Cardiac muscle cell (in vitro differentiated cells and primary cell): ENCODE data around the gene MMP8. TPM values are rescaled to one million over a fixed set of nuclear protein-coding genes. Genes with fewer than 3 reads are reported as not detected.

Experiments
- DNase-seq, 2 donors: peaks; one replicate each; pipeline versions ENCODE4 v3.0.0 to v3.0.0-alpha.2; 2010 to 2017; ENCODE audit warnings: low read depth in 1 of 2, low spot score in 1 of 2
- H3K27ac ChIP-seq: fragments of 200-600 bp; sonication (generic); 2 replicates; pipeline ENCODE4 v1.5.1; 2016
- H3K27me3 ChIP-seq: fragments of 200-600 bp; sonication (generic); 2 replicates; pipeline ENCODE4 v1.6.0; 2016; ENCODE audit warnings: control low read depth
- H3K36me3 ChIP-seq: fragments of 200-600 bp; sonication (generic); 2 replicates; pipeline ENCODE4 v1.5.1; 2016; ENCODE audit warnings: control low read depth
- H3K4me1 ChIP-seq: fragments of 200-600 bp; sonication (generic); 2 replicates; pipeline ENCODE4 v1.8.1; 2017; ENCODE audit warnings: low read depth, mild to moderate bottlenecking, mixed run types
- H3K4me3 ChIP-seq: fragments of 200-600 bp; sonication (generic); 2 replicates; pipeline ENCODE4 v1.5.1; 2016; ENCODE audit warnings: mild to moderate bottlenecking
- H3K9me3 ChIP-seq: fragments of 200-600 bp; sonication (generic); 2 replicates; pipeline ENCODE4 v1.5.1; 2017; ENCODE audit warnings: low read depth, mild to moderate bottlenecking, control low read depth
- polyA plus RNA-seq: library from polyadenylated mRNA; unstranded; fragments of >200 nt; fragmentation: Nextera tagmentation; extraction: Ambion mirVana; gene quantifications from 2 replicates; pipeline ENCODE4 v1.2.1, GENCODE V29; 2016
- total RNA-seq: library from RNA; depleted of rRNA; stranded (reverse); fragments of >200 nt; gene quantifications from 2 replicates; pipeline ENCODE4 v1.2.3, GENCODE V29; 2016
- TF ChIP-seq, protein P1 (sequence below): IDR thresholded peaks from 2 replicates; pipeline ENCODE4 v1.5.1; 2012; ENCODE audit warnings: low read depth, mild to moderate bottlenecking, low read length

MMP8 gene
- total and polyA plus RNA-seq, 2 experiments from 2014 or later = not detected

DNA sequence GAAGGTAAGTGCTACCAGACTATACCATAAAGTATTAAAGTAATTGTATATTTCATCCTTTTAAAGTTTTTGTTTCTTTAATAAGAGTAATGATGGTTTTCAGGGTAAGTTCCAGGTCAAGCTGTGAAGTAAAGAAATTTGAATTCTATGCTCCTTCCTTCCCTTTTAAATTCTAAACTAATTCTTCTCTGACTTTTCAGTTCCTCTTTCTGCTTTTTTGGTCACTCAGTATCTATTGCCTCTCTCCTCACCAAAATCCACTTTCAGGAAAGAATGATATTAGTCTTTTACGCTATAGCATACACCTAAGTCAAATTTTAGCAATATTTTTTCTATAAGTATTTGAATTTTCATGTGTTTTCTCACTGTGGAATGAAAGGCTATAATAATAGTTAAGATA is 8.2 kb downstream of the MMP8 start:
- TF ChIP-seq, protein P1, sequence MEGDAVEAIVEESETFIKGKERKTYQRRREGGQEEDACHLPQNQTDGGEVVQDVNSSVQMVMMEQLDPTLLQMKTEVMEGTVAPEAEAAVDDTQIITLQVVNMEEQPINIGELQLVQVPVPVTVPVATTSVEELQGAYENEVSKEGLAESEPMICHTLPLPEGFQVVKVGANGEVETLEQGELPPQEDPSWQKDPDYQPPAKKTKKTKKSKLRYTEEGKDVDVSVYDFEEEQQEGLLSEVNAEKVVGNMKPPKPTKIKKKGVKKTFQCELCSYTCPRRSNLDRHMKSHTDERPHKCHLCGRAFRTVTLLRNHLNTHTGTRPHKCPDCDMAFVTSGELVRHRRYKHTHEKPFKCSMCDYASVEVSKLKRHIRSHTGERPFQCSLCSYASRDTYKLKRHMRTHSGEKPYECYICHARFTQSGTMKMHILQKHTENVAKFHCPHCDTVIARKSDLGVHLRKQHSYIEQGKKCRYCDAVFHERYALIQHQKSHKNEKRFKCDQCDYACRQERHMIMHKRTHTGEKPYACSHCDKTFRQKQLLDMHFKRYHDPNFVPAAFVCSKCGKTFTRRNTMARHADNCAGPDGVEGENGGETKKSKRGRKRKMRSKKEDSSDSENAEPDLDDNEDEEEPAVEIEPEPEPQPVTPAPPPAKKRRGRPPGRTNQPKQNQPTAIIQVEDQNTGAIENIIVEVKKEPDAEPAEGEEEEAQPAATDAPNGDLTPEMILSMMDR = no peak
- H3K9me3 ChIP-seq = no peaks in the 10 kb centered on the region
- no peak overlapping the region for H3K4me3 ChIP-seq
- H3K27me3 ChIP-seq = no peaks in the 10 kb centered on the region
- no peak for DNase-seq
- H3K36me3 ChIP-seq = no peaks in the 10 kb centered on the region
- H3K27ac ChIP-seq = no peak overlapping the region
- no peaks in the 10 kb centered on the region for H3K4me1 ChIP-seq

DNA sequence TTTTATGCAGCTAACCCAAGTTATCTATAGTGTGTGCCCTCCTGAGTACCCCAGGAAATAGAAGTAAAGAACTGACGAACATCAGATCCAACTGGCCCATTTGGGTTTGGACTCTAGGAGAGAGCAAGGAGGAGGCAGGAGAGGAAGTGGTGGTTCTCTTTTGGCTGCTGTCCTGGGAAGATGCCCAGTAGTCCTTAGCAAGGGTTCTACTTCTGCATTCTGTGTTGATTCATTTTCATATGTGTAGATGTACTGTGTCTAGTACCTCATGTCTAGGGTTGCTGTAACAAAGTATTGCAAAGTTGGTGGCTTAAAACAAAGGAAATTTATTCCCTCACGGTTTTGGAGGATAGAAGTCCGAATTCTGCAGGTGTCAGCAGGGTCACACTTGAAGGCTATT is 12.6 kb downstream of the MMP8 start:
- no peaks in the 10 kb centered on the region for H3K36me3 ChIP-seq
- DNase-seq = no peak
- TF ChIP-seq, protein P1 = no peak
- no peaks in the 10 kb centered on the region for H3K27me3 ChIP-seq
- H3K4me1 ChIP-seq = no peaks in the 10 kb centered on the region
- no peaks in the 10 kb centered on the region for H3K9me3 ChIP-seq
- H3K4me3 ChIP-seq = no peak overlapping the region
- no peak overlapping the region for H3K27ac ChIP-seq

DNA sequence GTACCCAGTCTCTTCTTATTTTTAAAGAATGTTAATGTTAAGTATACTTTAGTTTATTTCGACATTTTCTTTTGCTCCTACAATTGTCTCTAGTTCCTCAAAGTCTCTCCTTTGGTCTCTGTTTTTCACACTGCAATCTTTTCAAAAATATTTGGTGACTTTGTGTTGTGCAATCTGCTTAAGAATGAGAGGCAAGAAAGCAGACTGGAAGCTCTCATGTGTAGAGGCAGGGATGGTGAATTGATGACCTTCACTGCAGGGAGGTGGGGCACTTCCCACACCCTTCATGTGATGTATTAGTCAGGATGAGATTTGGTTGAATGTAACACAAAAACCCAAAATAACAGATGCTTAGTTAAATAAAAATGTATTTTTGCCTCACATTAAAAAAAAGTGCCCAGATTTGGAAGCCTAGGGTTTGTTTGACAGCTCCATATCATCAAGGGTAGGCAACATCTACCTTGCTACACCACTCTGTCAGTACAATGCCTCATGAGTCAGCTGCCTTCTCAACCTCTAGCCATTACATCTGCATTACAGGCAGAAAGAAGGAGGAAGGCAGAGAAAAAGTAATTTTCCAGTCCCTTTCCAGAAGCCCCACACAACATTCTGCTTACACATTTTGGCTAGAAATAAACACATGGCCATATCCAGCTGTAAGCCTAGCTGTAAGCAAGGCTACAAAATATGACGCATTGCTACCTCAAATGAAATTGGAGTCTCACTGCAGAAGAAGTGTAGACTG is 15.4 kb downstream of the MMP8 start:
- Histone ChIP-seq H3K4me1 (no peaks in the 10 kb centered on the region), H3K27me3 (no peaks in the 10 kb centered on the region), H3K27ac (no peak overlapping the region), H3K4me3 (no peak overlapping the region), H3K9me3 (no peaks in the 10 kb centered on the region), H3K36me3 (no peaks in the 10 kb centered on the region)
- DNase-seq = no peak
- TF ChIP-seq, protein P1 = no peak

DNA sequence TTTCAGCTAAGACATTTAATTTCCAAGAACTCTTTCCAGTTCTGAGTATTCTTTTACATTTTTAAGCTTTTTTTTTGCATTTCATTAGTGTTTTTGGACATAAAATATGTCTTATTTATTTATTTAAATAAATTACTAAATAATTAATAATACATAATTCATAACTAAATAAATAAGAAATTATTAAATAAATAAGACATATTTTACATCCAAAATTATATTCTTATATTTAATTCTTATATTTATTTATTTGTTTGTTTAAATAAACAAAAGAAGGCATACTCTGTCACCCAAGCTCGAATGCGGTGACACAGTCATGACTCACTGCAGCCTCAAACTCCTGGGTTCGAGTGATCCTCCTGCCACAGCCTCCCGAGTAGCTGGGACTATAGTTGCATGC is 16.1 kb downstream of the MMP8 start:
- H3K4me3 ChIP-seq = no peak overlapping the region
- TF ChIP-seq, protein P1 = no peak
- no peaks in the 10 kb centered on the region for H3K36me3 ChIP-seq
- no peaks in the 10 kb centered on the region for H3K9me3 ChIP-seq
- no peak overlapping the region for H3K27ac ChIP-seq
- no peaks in the 10 kb centered on the region for H3K4me1 ChIP-seq
- no peaks in the 10 kb centered on the region for H3K27me3 ChIP-seq
- no peak for DNase-seq

DNA sequence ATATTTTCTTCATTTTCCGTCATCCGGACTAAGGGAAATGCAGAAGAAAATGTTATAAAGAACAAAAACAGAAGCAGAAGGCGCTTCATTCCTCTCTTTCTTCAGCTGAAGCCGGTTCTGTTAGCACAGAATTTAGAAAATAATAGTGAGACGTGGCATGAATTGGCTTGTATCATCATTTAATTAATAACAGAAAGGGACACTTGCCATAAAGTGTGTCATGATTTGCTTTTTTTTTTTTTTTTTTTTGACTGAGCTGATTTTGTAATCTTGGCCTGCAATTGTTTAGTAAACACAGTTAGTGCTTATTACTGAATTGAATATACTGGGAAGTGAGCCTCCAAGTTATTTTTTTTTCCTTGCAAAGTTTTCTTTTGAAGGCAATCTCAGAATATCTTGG is 19.1 kb downstream of the MMP8 start, which contains the start of gene MMP27:
TSS of gene MMP27 (minus strand) at position 144 of the 400 bp plus-strand sequence. CDS start at position 89, 55 bp downstream.
- Histone ChIP-seq H3K36me3 (no peaks in the 10 kb centered on the region), H3K4me3 (no peak within 1 kb of the TSS), H3K27me3 (no peaks in the 10 kb centered on the region), H3K9me3 (no peaks in the 10 kb centered on the region), H3K4me1 (no peaks in the 10 kb centered on the region), H3K27ac (no peak within 1 kb of the TSS)
- no peak for DNase-seq
- TF ChIP-seq, protein P1 = no peak
